Common myeloid progenitor, CD34-positive (primary cell): ENCODE data around the gene MAPK1.
A peak's percentile ranks its signal among the peaks of the same experiment; 100 is the strongest.
"Not testable (repeated sequence)": the region's sequence is repeated elsewhere in the genome, so short reads cannot be mapped to it uniquely, and the experiment has no call there.

Experiments used
- CTCF ChIA-PET: fragments of 350-600 bp; sonication (Branson Sonifier 250); formaldehyde crosslinking; loops from one replicate; lab custom pipeline; 2021; ENCODE audit warnings: antibody characterized with exemption; lab: Charles Lee
- POLR2A ChIA-PET: fragments of 350-600 bp; sonication (Branson Sonifier 250); formaldehyde crosslinking; loops from one replicate; lab custom pipeline; 2021; ENCODE audit warnings: antibody characterized with exemption; lab: Charles Lee
- DNase-seq, 3 donors: peaks; one replicate each; pipeline versions ENCODE4 v3.0.0 to v3.0.0-alpha.2; 2013
- H3K27ac ChIP-seq, 2 experiments: 1 replicate in 1 of 2; 2 replicates in 1 of 2; pipeline ENCODE4 v1.7.0; 2013; ENCODE audit warnings: inconsistent platforms in 2 of 2, low read length in 2 of 2, mild to moderate bottlenecking in 2 of 2, low read depth in 1 of 2, moderate library complexity in 1 of 2; ENCODE audit not compliant: severe bottlenecking in 2 of 2, insufficient read depth in 1 of 2, poor library complexity in 1 of 2
- H3K27me3 ChIP-seq, 5 experiments: replicated peaks in 2 of 5; 1 replicate in 3 of 5; 2 replicates in 2 of 5; pipeline versions ENCODE4 v1.6.1 to v1.7.0; 2013; ENCODE audit warnings: low read length in 4 of 5, mild to moderate bottlenecking in 2 of 5, moderate library complexity in 2 of 5, inconsistent platforms in 1 of 5; ENCODE audit not compliant: insufficient read depth in 5 of 5, control insufficient read depth in 4 of 5
- H3K36me3 ChIP-seq, 4 experiments: 1 replicate in 2 of 4; 2 replicates in 2 of 4; pipeline versions ENCODE4 v1.6.1 to v1.7.0; 2013; ENCODE audit warnings: low read length in 3 of 4, control low read depth in 1 of 4, mild to moderate bottlenecking in 1 of 4; ENCODE audit not compliant: control insufficient read depth in 4 of 4, insufficient read depth in 4 of 4
- H3K4me1 ChIP-seq, 4 experiments: 1 replicate in 3 of 4; 2 replicates in 1 of 4; pipeline versions ENCODE4 v1.6.1 to v1.7.1; 2013; ENCODE audit warnings: low read length in 3 of 4, mild to moderate bottlenecking in 3 of 4, control low read depth in 1 of 4, inconsistent platforms in 1 of 4, moderate library complexity in 1 of 4; ENCODE audit not compliant: control insufficient read depth in 4 of 4, insufficient read depth in 4 of 4; ENCODE audit errors: control extremely low read depth in 1 of 4
- H3K4me3 ChIP-seq, 7 experiments: 1 replicate in 4 of 7; 2 replicates in 3 of 7; pipeline versions ENCODE4 v1.5.1 to v1.7.0; 2013; ENCODE audit warnings: mild to moderate bottlenecking in 7 of 7, low read length in 6 of 7, moderate library complexity in 6 of 7, inconsistent platforms in 2 of 7, low read depth in 2 of 7, control low read depth in 1 of 7; ENCODE audit not compliant: insufficient read depth in 4 of 7, control insufficient read depth in 1 of 7; ENCODE audit errors: extremely low read depth in 1 of 7
- H3K9me3 ChIP-seq, 5 experiments: 1 replicate in 4 of 5; 2 replicates in 1 of 5; pipeline versions ENCODE4 v1.6.1 to v1.7.1; 2013; ENCODE audit warnings: low read length in 4 of 5, mild to moderate bottlenecking in 2 of 5, inconsistent platforms in 1 of 5, low read depth in 1 of 5, moderate library complexity in 1 of 5; ENCODE audit not compliant: control insufficient read depth in 4 of 5, insufficient read depth in 2 of 5; ENCODE audit errors: control extremely low read depth in 1 of 5
- WGBS: methylation state at CpG from one replicate; pipeline ENCODE4 v1.1.5; 2013; ENCODE audit not compliant: insufficient coverage; 5-methylcytosine and 5-hydroxymethylcytosine counted together

MAPK1 gene

DNA sequence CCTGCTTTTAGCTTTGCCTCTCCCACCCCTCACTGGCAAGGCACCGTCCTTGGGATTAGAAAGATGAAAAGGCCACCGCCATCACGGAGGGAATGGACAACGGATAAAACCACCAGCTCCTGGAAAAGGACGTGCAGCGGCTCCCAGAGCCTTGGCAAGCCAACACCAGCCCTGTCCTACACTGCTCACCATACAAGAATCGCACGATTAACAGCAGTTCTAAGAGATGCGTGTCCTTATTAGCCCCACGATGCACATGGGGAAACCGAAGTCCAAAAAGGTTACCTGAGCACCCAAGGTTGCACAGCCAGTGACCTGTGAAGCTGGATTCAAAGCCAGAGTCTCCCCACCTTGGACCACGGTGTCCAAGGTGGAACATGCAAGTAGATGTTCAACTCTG, 139.2 kb downstream of the MAPK1 start:
- H3K27me3 ChIP-seq = no peaks in the 10 kb centered on the region
- H3K9me3 ChIP-seq = no peaks in the 10 kb centered on the region
- ChIA-PET POLR2A (no interaction called here), CTCF (no interaction called here)
- 93% methylated on average over 11 of the region's 12 CpGs for WGBS
- DNase-seq = no peak
- H3K36me3 ChIP-seq = peaks cover 0 to 9% (median under 1%) of the 10 kb centered on the region in 4 experiments
- peaks cover 0 to 9% (median 5%) of the 10 kb centered on the region in 4 experiments for H3K4me1 ChIP-seq
- H3K27ac ChIP-seq = no peak overlapping the region
- no peak overlapping the region for H3K4me3 ChIP-seq

DNA sequence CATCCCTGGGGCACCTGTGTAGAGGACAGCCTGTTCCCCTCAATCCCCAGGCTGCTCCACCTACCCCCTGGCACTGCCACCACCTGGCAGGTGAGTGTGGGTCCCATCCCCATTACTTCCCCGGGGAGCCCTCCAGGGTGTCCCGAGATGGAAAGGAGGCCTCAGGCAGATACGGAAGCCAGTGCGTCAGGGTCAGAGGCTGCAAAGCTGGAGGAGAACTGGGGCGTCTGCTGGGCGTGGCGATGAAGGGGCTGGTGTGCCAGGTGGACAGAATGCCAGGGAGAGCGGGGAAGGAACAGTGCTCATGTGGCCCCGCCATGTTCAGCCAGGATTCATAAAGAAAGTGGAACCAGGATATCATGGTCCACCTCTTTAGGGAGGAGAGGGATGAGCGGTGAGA, 139.7 kb downstream of the MAPK1 start:
- Histone ChIP-seq H3K27me3 (no peaks in the 10 kb centered on the region), H3K36me3 (peaks cover 0 to 9% (median under 1%) of the 10 kb centered on the region in 4 experiments), H3K27ac (no peak overlapping the region), H3K9me3 (no peaks in the 10 kb centered on the region), H3K4me3 (no peak overlapping the region), H3K4me1 (peaks cover 0 to 9% (median 5%) of the 10 kb centered on the region in 4 experiments)
- ChIA-PET CTCF (no interaction called here), POLR2A (no interaction called here)
- 98% methylated on average over 8 of the region's 10 CpGs for WGBS
- no peak for DNase-seq

DNA sequence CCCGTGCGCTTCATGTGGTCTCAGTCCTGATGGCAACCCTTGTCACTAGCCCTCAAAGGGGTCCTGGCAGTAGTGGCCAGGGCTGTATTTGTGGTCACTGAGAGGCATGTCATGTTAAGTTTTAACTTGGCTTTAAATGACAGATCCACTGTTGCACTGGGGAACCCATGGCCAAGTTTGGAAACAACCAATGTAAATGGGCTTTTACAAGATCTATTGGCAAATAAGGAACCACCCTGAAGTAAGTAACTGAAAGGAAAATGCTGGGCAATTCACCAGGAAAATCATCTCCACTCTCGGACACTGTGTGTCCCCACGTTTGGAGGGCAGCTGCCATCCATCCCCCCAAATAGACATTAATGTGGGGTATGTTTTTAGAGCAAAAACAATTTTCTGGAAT, 140.3 kb downstream of the MAPK1 start:
- Histone ChIP-seq H3K4me3 (no peak overlapping the region), H3K27me3 (no peaks in the 10 kb centered on the region), H3K9me3 (no peaks in the 10 kb centered on the region), H3K4me1 (peaks cover 0 to 9% (median 5%) of the 10 kb centered on the region in 4 experiments), H3K27ac (no peak overlapping the region), H3K36me3 (peaks cover 0 to 9% (median under 1%) of the 10 kb centered on the region in 4 experiments)
- POLR2A ChIA-PET = no interaction called here
- 100% methylated on average over 4 of the region's 4 CpGs for WGBS
- no peak for DNase-seq
- CTCF ChIA-PET = interaction anchor here (0.5 to 1.0 kb wide), 2 partner anchors 48 to 178 kb away, joined by 3 read pairs; no protein-coding TSS in a partner anchor

DNA sequence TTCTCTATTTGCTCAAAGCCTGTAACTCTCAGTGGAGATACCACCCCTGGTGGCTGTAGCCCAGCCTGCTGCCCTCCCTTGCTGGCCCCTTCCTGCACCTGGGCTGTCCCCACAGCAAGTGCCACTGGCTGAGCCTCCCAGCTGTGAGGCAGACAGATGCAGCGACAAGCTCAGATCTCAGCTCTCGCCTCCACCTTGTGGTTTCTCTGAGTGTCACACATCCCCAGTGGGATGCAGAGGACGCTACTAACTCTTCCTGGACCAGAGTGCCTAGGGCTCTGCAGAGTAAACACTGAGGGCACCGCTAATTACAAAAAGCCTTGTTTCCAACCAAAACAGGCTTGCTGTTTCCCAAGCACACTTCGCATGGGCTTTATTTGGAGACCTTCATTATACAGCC, 140.8 kb downstream of the MAPK1 start:
- Histone ChIP-seq H3K36me3 (peaks cover 0 to 9% (median under 1%) of the 10 kb centered on the region in 4 experiments), H3K4me3 (no peak overlapping the region), H3K27ac (no peak overlapping the region), H3K4me1 (peaks cover 0 to 9% (median 5%) of the 10 kb centered on the region in 4 experiments), H3K9me3 (no peaks in the 10 kb centered on the region), H3K27me3 (no peaks in the 10 kb centered on the region)
- WGBS = 77% methylated on average over 5 of the region's 5 CpGs
- ChIA-PET CTCF (interaction anchor here (0.5 to 1.0 kb wide), 2 partner anchors 48 to 178 kb away, joined by 3 read pairs; no protein-coding TSS in a partner anchor), POLR2A (no interaction called here)
- DNase-seq = peak; percentile 22 to 74 (median 67)

DNA sequence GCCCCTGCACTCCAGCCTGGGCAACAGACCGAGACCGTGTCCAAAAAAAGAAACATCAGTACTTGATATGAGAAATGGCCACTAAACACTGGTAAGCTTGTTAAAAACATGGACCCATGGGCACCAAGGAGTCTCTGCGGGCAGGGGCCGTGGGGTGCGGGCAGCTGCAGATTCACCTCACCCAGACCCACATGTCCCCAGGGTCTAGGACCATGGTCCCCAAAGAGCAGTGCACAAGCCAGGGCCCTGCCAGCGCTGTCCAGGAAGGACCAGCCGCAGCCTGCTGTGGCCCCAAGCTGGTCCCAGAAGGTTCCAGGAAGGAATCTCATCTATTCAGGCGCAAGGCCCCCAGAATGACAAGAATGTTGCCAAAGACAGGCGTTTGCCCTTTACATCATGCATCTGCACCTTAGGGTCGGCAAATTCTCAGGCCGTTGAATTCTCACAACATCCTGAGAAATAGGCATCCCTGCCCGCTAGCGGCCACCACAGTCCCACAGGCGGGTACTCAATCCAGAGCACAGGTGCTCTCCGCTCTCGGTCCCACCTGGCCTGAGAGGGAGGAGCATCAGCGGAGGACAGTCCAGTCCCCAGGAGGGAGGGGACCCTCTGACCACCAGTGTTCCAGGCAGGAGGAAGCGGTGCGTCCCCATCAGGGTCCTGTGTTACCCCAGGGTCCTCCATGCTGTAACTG, 141.3 kb downstream of the MAPK1 start:
- DNase-seq = no peak
- no peaks in the 10 kb centered on the region for H3K9me3 ChIP-seq
- H3K27me3 ChIP-seq = no peaks in the 10 kb centered on the region
- 98% methylated on average over 14 of the region's 19 CpGs for WGBS
- ChIA-PET POLR2A (no interaction called here), CTCF (interaction anchor here (1.0 kb wide), 1 partner anchor 49 kb away, joined by 3 read pairs; no protein-coding TSS in a partner anchor)
- H3K4me1 ChIP-seq = peaks cover 0 to 6% (median 4%) of the 10 kb centered on the region in 4 experiments
- H3K27ac ChIP-seq = no peak overlapping the region
- peaks cover 0 to 9% (median under 1%) of the 10 kb centered on the region in 4 experiments for H3K36me3 ChIP-seq
- no peak overlapping the region for H3K4me3 ChIP-seq

DNA sequence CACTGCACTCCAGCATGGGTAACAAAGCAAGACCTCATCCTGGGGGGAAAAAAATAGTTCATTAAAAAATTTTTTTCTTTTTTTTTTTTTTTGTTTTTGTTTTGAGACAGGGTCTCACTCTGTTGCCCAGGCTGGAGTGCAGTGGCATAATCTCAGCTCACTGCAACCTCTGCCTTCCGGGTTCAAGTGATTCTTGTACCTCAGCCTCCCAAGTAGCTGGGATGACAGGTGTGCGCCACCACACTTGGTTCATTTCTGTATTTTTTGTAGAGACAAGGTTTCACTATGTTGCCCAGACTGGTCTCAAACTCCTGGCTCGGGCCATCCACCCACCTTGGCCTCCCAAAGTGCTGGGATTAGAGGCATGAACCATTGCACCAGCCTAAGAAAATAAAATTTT, 142.9 kb downstream of the MAPK1 start:
- H3K27ac ChIP-seq, CTCF ChIA-PET, H3K9me3 ChIP-seq, POLR2A ChIA-PET, H3K4me3 ChIP-seq, H3K27me3 ChIP-seq, DNase-seq, H3K4me1 ChIP-seq, H3K36me3 ChIP-seq: not testable (repeated sequence)
- 100% methylated on average over 3 of the region's 3 CpGs for WGBS

DNA sequence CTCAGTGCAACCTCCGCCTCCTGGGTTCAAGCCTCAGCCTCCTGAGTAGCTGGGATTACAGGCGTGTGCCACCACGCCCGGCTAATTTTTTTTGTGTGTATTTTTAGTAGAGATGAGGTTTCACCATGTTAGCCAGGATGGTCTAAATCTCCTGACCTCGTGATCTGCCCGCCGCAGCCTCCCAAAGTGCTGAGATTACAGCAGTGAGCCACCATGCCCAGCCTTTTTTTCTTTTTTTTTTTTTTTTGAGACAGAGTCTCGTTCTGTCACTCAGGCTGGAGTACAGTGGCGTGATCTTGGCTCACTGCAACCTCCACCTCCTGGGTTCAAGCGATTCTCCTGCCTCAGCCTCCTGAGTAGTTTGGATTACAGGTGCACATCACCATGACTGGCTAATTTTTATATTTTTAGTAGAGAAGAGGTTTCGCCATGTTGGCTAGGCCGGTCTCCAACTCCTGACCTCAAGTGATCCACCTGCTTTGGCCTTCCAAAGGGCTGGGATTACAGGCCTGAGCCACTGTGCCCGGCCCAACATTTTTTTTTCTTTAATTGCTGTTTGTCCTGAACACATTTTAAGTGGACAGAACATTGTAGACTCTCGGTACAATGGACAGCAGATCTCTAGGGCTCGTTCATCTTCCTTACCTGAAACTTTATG, 146.1 kb downstream of the MAPK1 start:
- CTCF ChIA-PET, H3K9me3 ChIP-seq, H3K4me3 ChIP-seq, H3K27me3 ChIP-seq, POLR2A ChIA-PET, H3K27ac ChIP-seq, DNase-seq, H3K4me1 ChIP-seq, H3K36me3 ChIP-seq: not testable (repeated sequence)
- WGBS = 100% methylated on average over 10 of the region's 15 CpGs
